ENCODE data around the gene LCLAT1. TPM values are rescaled to one million over a fixed set of nuclear protein-coding genes. Genes with fewer than 3 reads are reported as not detected.

LCLAT1 gene
- total and polyA plus RNA-seq, 8 donors, result 2.0 to 15.0 (median 9.8) TPM

- Histone ChIP-seq H3K36me3 (no peaks in the 10 kb centered on the region), H3K4me3 (no peak overlapping the region), H3K9me3 (no peaks in the 10 kb centered on the region), H3K4me1 (peaks cover 0 to 11% (median 9%) of the 10 kb centered on the region in 3 donors), H3K27ac (no peak overlapping the region), H3K27me3 (no peaks in the 10 kb centered on the region)
- intact Hi-C loops (cut with DNase I), result no loop called here
- ATAC-seq (no peak), FAIRE-seq (no peak), DNase-seq (no peak)
- TF ChIP-seq CTCF (IDR thresholded peaks at IDR 0.05), result no peak
These were observed 10.2 kb downstream of the LCLAT1 start for GRCh38 chr2:30457296-30457695.

- 47 to 66% methylated on average over 2 of the region's 2 CpGs for WGBS, 2 donors
- DNase-seq, result no peak
- H3K9me3 ChIP-seq, result no peaks in the 10 kb centered on the region
- H3K4me1 ChIP-seq, result peaks cover 1 to 12% (median 12%) of the 10 kb centered on the region in 3 donors
- no peak for FAIRE-seq
- no peak for TF ChIP-seq CTCF (IDR thresholded peaks at IDR 0.05)
- no peak for ATAC-seq
- H3K36me3 ChIP-seq, result no peaks in the 10 kb centered on the region
- H3K4me3 ChIP-seq, result no peak overlapping the region
- intact Hi-C loops (cut with DNase I), result no loop called here
- H3K27ac ChIP-seq, result no peak overlapping the region
- H3K27me3 ChIP-seq, result no peaks in the 10 kb centered on the region
These were observed 12.1 kb downstream of the LCLAT1 start for GRCh38 chr2:30459140-30459539.

- H3K4me3 ChIP-seq, result no peak overlapping the region
- no peaks in the 10 kb centered on the region for H3K9me3 ChIP-seq
- FAIRE-seq, result no peak
- H3K4me1 ChIP-seq, result peaks cover 9 to 21% (median 9%) of the 10 kb centered on the region in 3 donors
- WGBS, 2 donors, result 82 to 84% methylated on average over 4 of the region's 4 CpGs
- ATAC-seq, result no peak
- no peaks in the 10 kb centered on the region for H3K36me3 ChIP-seq
- intact Hi-C loops (cut with DNase I), result no loop called here
- H3K27ac ChIP-seq, result no peak overlapping the region
- H3K27me3 ChIP-seq, result no peaks in the 10 kb centered on the region
- DNase-seq, result no peak
- no peak for TF ChIP-seq CTCF (IDR thresholded peaks at IDR 0.05)
These were observed 15.2 kb downstream of the LCLAT1 start for GRCh38 chr2:30462131-30462857.

GRCh38 chr2:30463535-30463934, 16.5 kb downstream of the LCLAT1 start:
- WGBS, 2 donors, result 47% methylated on average over 2 of the region's 2 CpGs
- DNase-seq (no peak), FAIRE-seq (no peak), ATAC-seq (no peak)
- H3K4me1 ChIP-seq, result peaks cover 9 to 21% (median 9%) of the 10 kb centered on the region in 3 donors
- H3K9me3 ChIP-seq, result no peaks in the 10 kb centered on the region
- H3K4me3 ChIP-seq, result no peak overlapping the region
- H3K27ac ChIP-seq, result no peak overlapping the region
- TF ChIP-seq CTCF (IDR thresholded peaks at IDR 0.05), result no peak
- no peaks in the 10 kb centered on the region for H3K27me3 ChIP-seq
- intact Hi-C loops (cut with DNase I), result no loop called here
- H3K36me3 ChIP-seq, result no peaks in the 10 kb centered on the region

- intact Hi-C loops (cut with DNase I), result no loop called here
- Histone ChIP-seq H3K9me3 (no peaks in the 10 kb centered on the region), H3K4me3 (no peak overlapping the region), H3K36me3 (no peaks in the 10 kb centered on the region), H3K27me3 (no peaks in the 10 kb centered on the region), H3K4me1 (peaks cover 9 to 21% (median 9%) of the 10 kb centered on the region in 3 donors), H3K27ac (no peak overlapping the region)
- 30 to 37% methylated on average over 4 of the region's 4 CpGs for WGBS, 2 donors
- DNase-seq (no peak), ATAC-seq (peak in 2 of 4 donors; percentile 60 to 63), FAIRE-seq (no peak)
- TF ChIP-seq CTCF (IDR thresholded peaks at IDR 0.05), result no peak
These were observed 17.6 kb downstream of the LCLAT1 start for GRCh38 chr2:30464544-30465170.

Measured in pancreas (tissue), 10 donors.